Endothelial cell of umbilical vein (primary cell): ENCODE data around the gene RBM44. TPM values are rescaled to one million over a fixed set of nuclear protein-coding genes. Genes with fewer than 3 reads are reported as not detected.

Experiments used
- BruUV-seq: library from RNA; stranded (reverse); fragments of 400-500 nt; replicated peaks from 2 replicates; lab custom pipeline; 2021; lab: Mats Ljungman, UMichigan
- CTCF ChIA-PET: fragments of 300-600, 350-600 bp; sonication (Branson Sonifier 250); formaldehyde crosslinking; loops from one replicate; lab custom pipeline; 2021; ENCODE audit warnings: antibody characterized with exemption, inconsistent platforms; lab: Charles Lee
- POLR2A ChIA-PET: fragments of 300-600, 350-600 bp; sonication (Branson Sonifier 250); formaldehyde crosslinking; loops from one replicate; lab custom pipeline; 2021; ENCODE audit warnings: antibody characterized with exemption, inconsistent platforms; lab: Charles Lee
- DNase-seq: peaks from one replicate; pipeline ENCODE4 v3.0.0-alpha.2; 2011; ENCODE audit warnings: low read depth, low spot score
- FAIRE-seq: peaks from 2 replicates; lab custom pipeline; 2011; peaks lifted over from hg19 to GRCh38; lab: Jason Lieb, UNC
- H2AFZ ChIP-seq: 2 replicates; pipeline ENCODE4 v1.6.0; 2012; ENCODE audit warnings: low read depth, low read length, control low read depth, inconsistent platforms
- H3K27ac ChIP-seq: 2 replicates; pipeline ENCODE4 v1.5.1; 2011; ENCODE audit warnings: low read depth, mild to moderate bottlenecking, control low read depth, low read length, moderate library complexity; ENCODE audit not compliant: insufficient read depth
- H3K27me3 ChIP-seq, 2 experiments: 2 replicates each; pipeline versions ENCODE4 v1.6.0 to v1.6.1; 2011; ENCODE audit warnings: low read length in 2 of 2, mixed read lengths in 1 of 2; ENCODE audit not compliant: control insufficient read depth in 2 of 2, insufficient read depth in 2 of 2
- H3K36me3 ChIP-seq, 2 experiments: 2 replicates in 1 of 2; 3 replicates in 1 of 2; pipeline ENCODE4 v1.5.1; 2011; ENCODE audit warnings: low read length in 2 of 2, mild to moderate bottlenecking in 1 of 2, moderate library complexity in 1 of 2; ENCODE audit not compliant: control insufficient read depth in 2 of 2, insufficient read depth in 2 of 2; ENCODE audit errors: extremely low read depth in 1 of 2
- H3K4me1 ChIP-seq: 3 replicates; pipeline ENCODE4 v1.5.1; 2011; ENCODE audit warnings: mild to moderate bottlenecking, low read length; ENCODE audit not compliant: control insufficient read depth, insufficient read depth; ENCODE audit errors: extremely low read depth
- H3K4me2 ChIP-seq: 2 replicates; pipeline ENCODE4 v1.6.1; 2011; ENCODE audit warnings: low read length, control low read depth, mixed read lengths; ENCODE audit not compliant: insufficient read depth
- H3K4me3 ChIP-seq, 3 experiments: fragments of 200-600 bp in 1 of 3; sonication (generic), shearing (Covaris generic) in 1 of 3; replicated peaks in 1 of 3; 2 replicates each; pipeline ENCODE4 v1.5.1; 2011 to 2016; ENCODE audit warnings: control low read depth in 3 of 3, low read length in 3 of 3, mild to moderate bottlenecking in 2 of 3, inconsistent platforms in 1 of 3, low read depth in 1 of 3, moderate library complexity in 1 of 3; ENCODE audit not compliant: insufficient read depth in 1 of 3
- H3K79me2 ChIP-seq: 2 replicates; pipeline ENCODE4 v1.6.0; 2012; ENCODE audit warnings: low read length, inconsistent platforms; ENCODE audit not compliant: control insufficient read depth, insufficient read depth
- H3K9ac ChIP-seq: replicated peaks from 2 replicates; pipeline ENCODE3; 2011; ENCODE audit warnings: low read length, control low read depth; ENCODE audit not compliant: insufficient read depth; ENCODE audit errors: extremely low read depth
- H3K9me1 ChIP-seq: replicated peaks from 3 replicates; pipeline ENCODE4 v1.6.0; 2011; ENCODE audit warnings: mild to moderate bottlenecking, low read length; ENCODE audit not compliant: control insufficient read depth, insufficient read depth; ENCODE audit errors: extremely low read depth
- H3K9me3 ChIP-seq: replicated peaks from 2 replicates; pipeline ENCODE4 v1.5.1; 2012; ENCODE audit warnings: low read length, inconsistent platforms; ENCODE audit not compliant: control insufficient read depth, insufficient read depth
- H4K20me1 ChIP-seq: replicated peaks from 2 replicates; pipeline ENCODE3; 2011; ENCODE audit warnings: mild to moderate bottlenecking, low read length; ENCODE audit not compliant: control insufficient read depth, insufficient read depth; ENCODE audit errors: extremely low read depth
- FOS ChIP-seq: IDR thresholded peaks from 2 replicates; pipeline ENCODE4 v1.6.1; 2011; ENCODE audit warnings: mild to moderate bottlenecking, low read length, moderate library complexity, borderline replicate concordance; ENCODE audit not compliant: insufficient read depth
- GATA2 ChIP-seq: IDR thresholded peaks from 2 replicates; pipeline ENCODE4 v1.7.0; 2011; ENCODE audit warnings: low read depth, mild to moderate bottlenecking, moderate library complexity, mixed read lengths, low read length; ENCODE audit not compliant: insufficient read length, insufficient read depth
- JUN ChIP-seq: IDR thresholded peaks from 2 replicates; pipeline ENCODE4 v1.6.1; 2011; ENCODE audit warnings: borderline replicate concordance, low read depth; ENCODE audit not compliant: insufficient read length, insufficient read depth
- MYC ChIP-seq: IDR thresholded peaks from one replicate; pipeline ENCODE4 v1.6.1; 2011; ENCODE audit warnings: mild to moderate bottlenecking, low read depth, low read length
- POLR2A ChIP-seq: IDR thresholded peaks from 2 replicates; pipeline ENCODE4 v1.6.1; 2012; ENCODE audit warnings: low read depth, mild to moderate bottlenecking, control low read depth, low read length
- dilution Hi-C: fragments of 300-500 bp; cut with MboI; formaldehyde crosslinking; loops from one replicate; pipeline ENCODE4 v1.15.0; 2019; ENCODE audit warnings: low sequenced_read_pairs; ENCODE audit not compliant: extremely low pct_ligation_motif_present
- intact Hi-C: fragments of 100-400 bp; cut with micrococcal nuclease; formaldehyde crosslinking; loops from one replicate; pipeline ENCODE4 v1.10.0; 2022
- polyA plus RNA-seq, 4 experiments: library from polyadenylated mRNA; depleted of rRNA in 3 of 4; stranded (reverse) in 3 of 4; unstranded in 1 of 4; fragments of >200 nt; gene quantifications; 2 replicates each; pipeline versions ENCODE4 v1.2.1 to v1.2.3, GENCODE V29; 2011 to 2012; ENCODE audit warnings: missing spikeins in 1 of 4
- total RNA-seq: library from RNA; stranded (reverse); gene quantifications from 2 replicates; pipeline ENCODE4 v1.2.3, GENCODE V29; 2021
- TF ChIP-seq, protein P1 (sequence below), 2 donors: IDR thresholded peaks; 1 replicate in 1 of 2; 2 replicates in 1 of 2; pipeline ENCODE4 v1.5.1; 2011; ENCODE audit warnings: low read length in 2 of 2, mild to moderate bottlenecking in 2 of 2, moderate library complexity in 2 of 2, control low read depth in 1 of 2, inconsistent platforms in 1 of 2, low read depth in 1 of 2; ENCODE audit not compliant: insufficient read depth in 1 of 2; ENCODE audit errors: extremely low read depth in 1 of 2

The RBM44 gene
- total and polyA plus RNA-seq, 2 donors (not counting 3 experiments of a cell fraction or from before 2014, with no cell fraction given): 0.14 to 0.53 TPM

DNA sequence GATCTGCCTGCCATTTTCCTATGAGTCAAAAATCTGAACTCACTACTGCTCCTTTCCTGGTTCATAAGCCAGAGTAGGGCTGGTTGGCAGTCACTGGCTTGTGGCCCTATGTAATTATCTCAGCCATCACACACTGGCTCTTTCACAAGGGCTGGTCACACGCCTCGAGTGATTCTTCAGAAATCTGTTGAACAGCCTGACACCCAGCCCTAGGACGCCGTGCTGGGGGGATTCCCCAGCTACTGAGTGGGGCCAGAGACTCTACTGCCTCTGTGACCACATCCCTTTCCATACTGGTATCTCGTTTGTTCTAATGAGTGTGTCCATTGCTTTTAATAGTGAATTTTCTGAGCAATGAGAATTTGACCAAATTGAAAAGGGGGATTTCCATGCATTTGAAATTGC is 45.8 kb upstream of the RBM44 start:
- TF ChIP-seq FOS: no peak
- TF ChIP-seq MYC: no peak
- no peak for FAIRE-seq
- Histone ChIP-seq H3K9me3 (no peaks in the 10 kb centered on the region), H3K27ac (no peak overlapping the region), H4K20me1 (no peaks in the 10 kb centered on the region), H3K4me3 (no peak overlapping the region), H3K36me3 (peaks cover 27 to 47% of the 10 kb centered on the region in 2 experiments), H3K9me1 (no peaks in the 10 kb centered on the region), H3K79me2 (peaks cover 2% of the 10 kb centered on the region), H3K9ac (no peak overlapping the region), H2AFZ (no peak overlapping the region), H3K4me1 (no peaks in the 10 kb centered on the region), H3K4me2 (no peak overlapping the region), H3K27me3 (no peaks in the 10 kb centered on the region)
- no peak for DNase-seq
- BruUV-seq: no TSS peak
- ChIA-PET POLR2A (no interaction called here), CTCF (interaction anchor here (1.6 kb wide), 1 partner anchor 181 kb away, joined by 3 read pairs; no protein-coding TSS in a partner anchor)
- dilution Hi-C loops: no loop called here
- intact Hi-C loops: no loop called here

DNA sequence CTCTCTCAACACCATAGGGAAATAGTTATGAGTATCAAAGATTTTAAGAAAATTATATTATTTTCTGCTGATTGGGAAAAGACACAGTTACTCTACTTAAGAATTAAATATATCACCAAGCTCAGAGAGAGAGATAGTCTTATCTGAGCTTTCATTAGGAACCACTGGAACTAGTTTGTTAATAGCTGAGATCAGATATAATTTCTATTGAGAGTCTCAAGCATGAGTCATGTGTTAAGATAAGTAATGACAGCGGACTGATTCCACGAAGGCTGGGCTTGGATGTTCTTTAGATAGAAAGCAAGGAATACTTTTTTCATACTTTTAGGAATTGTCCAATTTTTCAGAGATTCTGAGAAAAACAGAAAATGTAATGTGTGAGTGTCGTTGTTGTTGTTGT is 44.4 kb upstream of the RBM44 start:
- intact Hi-C loops: no loop called here
- TF ChIP-seq FOS: peak; percentile 46
- no peak for TF ChIP-seq POLR2A
- TF ChIP-seq JUN: peak; percentile 16
- no peak for TF ChIP-seq GATA2
- TF ChIP-seq, protein P1, sequence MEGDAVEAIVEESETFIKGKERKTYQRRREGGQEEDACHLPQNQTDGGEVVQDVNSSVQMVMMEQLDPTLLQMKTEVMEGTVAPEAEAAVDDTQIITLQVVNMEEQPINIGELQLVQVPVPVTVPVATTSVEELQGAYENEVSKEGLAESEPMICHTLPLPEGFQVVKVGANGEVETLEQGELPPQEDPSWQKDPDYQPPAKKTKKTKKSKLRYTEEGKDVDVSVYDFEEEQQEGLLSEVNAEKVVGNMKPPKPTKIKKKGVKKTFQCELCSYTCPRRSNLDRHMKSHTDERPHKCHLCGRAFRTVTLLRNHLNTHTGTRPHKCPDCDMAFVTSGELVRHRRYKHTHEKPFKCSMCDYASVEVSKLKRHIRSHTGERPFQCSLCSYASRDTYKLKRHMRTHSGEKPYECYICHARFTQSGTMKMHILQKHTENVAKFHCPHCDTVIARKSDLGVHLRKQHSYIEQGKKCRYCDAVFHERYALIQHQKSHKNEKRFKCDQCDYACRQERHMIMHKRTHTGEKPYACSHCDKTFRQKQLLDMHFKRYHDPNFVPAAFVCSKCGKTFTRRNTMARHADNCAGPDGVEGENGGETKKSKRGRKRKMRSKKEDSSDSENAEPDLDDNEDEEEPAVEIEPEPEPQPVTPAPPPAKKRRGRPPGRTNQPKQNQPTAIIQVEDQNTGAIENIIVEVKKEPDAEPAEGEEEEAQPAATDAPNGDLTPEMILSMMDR (IDR thresholded peaks at IDR 0.05; ENCODE audit: extremely low read depth in 1 of 2, insufficient read depth in 1 of 2, low read depth in 1 of 2, low read length in 2 of 2): no peak
- no peak overlapping the region for H3K4me3 ChIP-seq
- no peak overlapping the region for H2AFZ ChIP-seq
- FAIRE-seq (no peak), DNase-seq (no peak)
- no TSS peak for BruUV-seq
- H3K79me2 ChIP-seq: peaks cover 2% of the 10 kb centered on the region
- dilution Hi-C loops: no loop called here
- no peak overlapping the region for H3K27ac ChIP-seq
- no peaks in the 10 kb centered on the region for H3K9me1 ChIP-seq
- no peaks in the 10 kb centered on the region for H3K9me3 ChIP-seq
- H3K4me2 ChIP-seq: no peak overlapping the region
- ChIA-PET CTCF (interaction anchor here (1.6 to 2.3 kb wide), 4 partner anchors 9 to 182 kb away, joined by 3 to 21 read pairs (median 8); no protein-coding TSS in a partner anchor), POLR2A (no interaction called here)
- no peaks in the 10 kb centered on the region for H4K20me1 ChIP-seq
- H3K36me3 ChIP-seq: peaks cover 30 to 50% of the 10 kb centered on the region in 2 experiments
- H3K4me1 ChIP-seq: no peaks in the 10 kb centered on the region
- H3K27me3 ChIP-seq: no peaks in the 10 kb centered on the region
- no peak overlapping the region for H3K9ac ChIP-seq
